Muscle of leg (tissue), 11 donors: ENCODE data around the gene VMAC. TPM values are rescaled to one million over a fixed set of nuclear protein-coding genes. Genes with fewer than 3 reads are reported as not detected.
A peak's percentile ranks its signal among the peaks of the same experiment; 100 is the strongest.
"Not testable (repeated sequence)": the region's sequence is repeated elsewhere in the genome, so short reads cannot be mapped to it uniquely, and the experiment has no call there.

ENCODE experiments used
- DNase-seq: peaks from one replicate; pipeline ENCODE4 v3.0.0; 2013
- H3K27ac ChIP-seq: one replicate; pipeline ENCODE4 v1.5.1; 2013; ENCODE audit warnings: mild to moderate bottlenecking, low read length, control low read depth
- H3K27me3 ChIP-seq: one replicate; pipeline ENCODE4 v1.6.1; 2013; ENCODE audit warnings: low read length; ENCODE audit not compliant: control insufficient read depth, insufficient read depth
- H3K36me3 ChIP-seq: one replicate; pipeline ENCODE4 v1.6.1; 2013; ENCODE audit warnings: low read length; ENCODE audit not compliant: control insufficient read depth, insufficient read depth
- H3K4me1 ChIP-seq: one replicate; pipeline ENCODE4 v1.6.1; 2013; ENCODE audit warnings: low read length; ENCODE audit not compliant: control insufficient read depth, insufficient read depth
- H3K4me3 ChIP-seq: one replicate; pipeline ENCODE4 v1.5.1; 2013; ENCODE audit warnings: low read length, control low read depth
- H3K9me3 ChIP-seq: replicated peaks from 2 replicates; pipeline ENCODE4 v1.6.1; 2013; ENCODE audit warnings: low read depth, low read length; ENCODE audit not compliant: control insufficient read depth
- WGBS: methylation state at CpG from one replicate; pipeline ENCODE4 v1.1.5; 2013; ENCODE audit warnings: missing lambda C conversion rate; ENCODE audit not compliant: insufficient coverage; 5-methylcytosine and 5-hydroxymethylcytosine counted together
- polyA plus RNA-seq, 8 donors: library from polyadenylated mRNA; unstranded; fragments of 120-200 nt; gene quantifications; one replicate each; pipeline versions ENCODE4 v1.2.1 to v1.2.3, GENCODE V29; 2013; ENCODE audit warnings: inconsistent platforms in 1 of 8, low replicate concordance in 1 of 8; ENCODE audit not compliant: insufficient read length in 8 of 8, insufficient read depth in 1 of 8
- total RNA-seq: library from RNA; stranded (reverse); fragments of 120-200 nt; gene quantifications from one replicate; pipeline ENCODE4 v1.2.4, GENCODE V29; 2013

Gene VMAC
- total and polyA plus RNA-seq, 9 donors: 2.0 to 4.5 (median 3.6) TPM

- H3K27ac ChIP-seq, H3K9me3 ChIP-seq, H3K4me3 ChIP-seq, H3K36me3 ChIP-seq: not testable (repeated sequence)
- H3K4me1 ChIP-seq: peaks cover 26% of the 10 kb centered on the region
- DNase-seq: peak; percentile 29
- WGBS: 0% methylated on average over 1 of the region's 13 CpGs
- H3K27me3 ChIP-seq: peaks cover 18% of the 10 kb centered on the region
Measured at GRCh38 chr19:5883157-5883873, 21.4 kb upstream of the VMAC start.

- not testable (repeated sequence) for H3K27ac ChIP-seq, H3K9me3 ChIP-seq, H3K36me3 ChIP-seq, DNase-seq, H3K4me3 ChIP-seq
- Histone ChIP-seq H3K27me3 (peaks cover 13% of the 10 kb centered on the region), H3K4me1 (peaks cover 21% of the 10 kb centered on the region)
- no CpG with 5 or more reads among the region's 11 CpGs for WGBS
Measured at GRCh38 chr19:5884065-5884811, 20.4 kb upstream of the VMAC start.

- Histone ChIP-seq H3K9me3 (no peaks in the 10 kb centered on the region), H3K4me3 (no peak overlapping the region), H3K4me1 (peaks cover 30% of the 10 kb centered on the region), H3K27ac (no peak overlapping the region), H3K27me3 (peaks cover 21% of the 10 kb centered on the region), H3K36me3 (peaks cover 5% of the 10 kb centered on the region)
- 41% methylated on average over 12 of the region's 17 CpGs for WGBS
- DNase-seq: no peak
Measured at GRCh38 chr19:5889288-5889971, 15.2 kb upstream of the VMAC start.

- Histone ChIP-seq H3K4me1 (peaks cover 36% of the 10 kb centered on the region), H3K4me3 (no peak overlapping the region), H3K27me3 (peaks cover 21% of the 10 kb centered on the region), H3K36me3 (peaks cover 11% of the 10 kb centered on the region), H3K9me3 (no peaks in the 10 kb centered on the region), H3K27ac (no peak overlapping the region)
- 45% methylated on average over 5 of the region's 10 CpGs for WGBS
- DNase-seq: no peak
Measured at GRCh38 chr19:5890099-5890498, 14.6 kb upstream of the VMAC start.

GRCh38 chr19:5891572-5891937 lies 13.1 kb upstream of the VMAC start:
- DNase-seq: no peak
- Histone ChIP-seq H3K4me3 (no peak overlapping the region), H3K4me1 (peaks cover 38% of the 10 kb centered on the region), H3K27me3 (peaks cover 21% of the 10 kb centered on the region), H3K9me3 (no peaks in the 10 kb centered on the region), H3K27ac (no peak overlapping the region), H3K36me3 (peaks cover 25% of the 10 kb centered on the region)
- 46% methylated on average over 4 of the region's 4 CpGs for WGBS

- H3K36me3 ChIP-seq: peaks cover 30% of the 10 kb centered on the region
- H3K4me3 ChIP-seq: no peak overlapping the region
- peaks cover 21% of the 10 kb centered on the region for H3K27me3 ChIP-seq
- peak; percentile 54 for DNase-seq
- H3K27ac ChIP-seq: no peak overlapping the region
- WGBS: 9% methylated on average over 29 of the region's 48 CpGs
- no peaks in the 10 kb centered on the region for H3K9me3 ChIP-seq
- H3K4me1 ChIP-seq: peaks cover 38% of the 10 kb centered on the region
Measured at GRCh38 chr19:5891938-5892771, 12.5 kb upstream of the VMAC start.

GRCh38 chr19:5892772-5893275 lies 11.8 kb upstream of the VMAC start:
- peaks cover 30% of the 10 kb centered on the region for H3K36me3 ChIP-seq
- H3K4me3 ChIP-seq: no peak overlapping the region
- 61% methylated on average over 11 of the region's 15 CpGs for WGBS
- peaks cover 21% of the 10 kb centered on the region for H3K27me3 ChIP-seq
- DNase-seq: no peak
- no peak overlapping the region for H3K27ac ChIP-seq
- H3K4me1 ChIP-seq: peaks cover 38% of the 10 kb centered on the region
- H3K9me3 ChIP-seq: no peaks in the 10 kb centered on the region

- 56% methylated on average over 7 of the region's 13 CpGs for WGBS
- no peak overlapping the region for H3K4me3 ChIP-seq
- H3K27ac ChIP-seq: peak overlapping the region; percentile 40
- peaks cover 41% of the 10 kb centered on the region for H3K4me1 ChIP-seq
- H3K9me3 ChIP-seq: no peaks in the 10 kb centered on the region
- peaks cover 33% of the 10 kb centered on the region for H3K36me3 ChIP-seq
- peaks cover 21% of the 10 kb centered on the region for H3K27me3 ChIP-seq
- no peak for DNase-seq
Measured at GRCh38 chr19:5893296-5893903, 11.3 kb upstream of the VMAC start.

GRCh38 chr19:5893907-5894703 lies 10.6 kb upstream of the VMAC start:
- H3K36me3 ChIP-seq: peaks cover 33% of the 10 kb centered on the region
- H3K4me3 ChIP-seq: no peak overlapping the region
- H3K9me3 ChIP-seq: no peaks in the 10 kb centered on the region
- H3K4me1 ChIP-seq: peaks cover 41% of the 10 kb centered on the region
- peak; percentile 51 for DNase-seq
- WGBS: 55% methylated on average over 27 of the region's 28 CpGs
- peak overlapping the region; percentile 29 for H3K27ac ChIP-seq
- peaks cover 21% of the 10 kb centered on the region for H3K27me3 ChIP-seq
